Measurements from ENCODE around the gene LILRA5. TPM values are rescaled to one million over a fixed set of nuclear protein-coding genes. Genes with fewer than 3 reads are reported as not detected.
"Not testable (repeated sequence)": the region's sequence is repeated elsewhere in the genome, so short reads cannot be mapped to it uniquely, and the experiment has no call there.

Gene LILRA5
- total RNA-seq, 2 donors from 2014 or later = 1.1 to 3.5 TPM

DNA sequence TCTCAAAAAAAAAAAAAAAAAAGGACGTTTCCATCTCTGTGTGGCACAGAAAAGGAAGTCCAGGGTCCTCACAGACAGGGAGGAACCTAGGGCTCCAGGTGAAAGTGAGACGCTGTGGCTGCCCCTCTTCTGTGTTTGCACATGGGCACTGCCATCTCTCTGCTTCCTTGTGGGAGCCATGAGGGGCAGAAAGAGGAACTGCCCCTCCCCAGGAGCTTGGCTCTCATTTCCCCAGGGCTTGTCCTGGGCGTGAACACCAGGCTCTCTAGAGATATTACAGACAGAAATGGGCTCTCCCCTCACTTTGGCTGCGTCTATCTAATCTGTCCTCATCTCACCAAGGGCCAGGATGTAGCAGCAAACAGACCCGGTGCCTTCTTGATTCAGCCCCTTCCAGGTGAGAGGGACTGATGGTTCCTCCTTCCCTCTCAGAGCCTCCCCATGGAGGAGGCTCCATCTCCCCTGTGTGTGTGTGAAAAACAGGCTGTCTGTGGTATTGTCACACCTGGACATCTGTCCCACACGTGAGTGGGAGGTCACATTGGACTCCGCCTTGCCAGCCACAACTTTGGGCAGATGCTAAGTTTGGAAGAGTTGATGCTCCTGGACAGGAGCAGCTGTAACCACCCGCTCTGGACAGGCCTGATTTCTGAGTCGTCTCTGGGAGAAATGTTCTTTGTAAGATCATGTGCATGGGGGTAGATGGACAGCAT is 26.8 kb upstream of the LILRA5 start:
- H3K9me3 ChIP-seq (ENCODE audit: control insufficient read depth, low read length, poor library complexity, severe bottlenecking) = no peaks in the 10 kb centered on the region
- ATAC-seq (peak; percentile 21), DNase-seq (no peak)
- H3K4me1 Mint-ChIP-seq = peaks cover 9% of the 10 kb centered on the region
- H3K36me3 Mint-ChIP-seq (ENCODE audit: low read depth) = no peaks in the 10 kb centered on the region
- H3K27me3 Mint-ChIP-seq = peaks cover 29% of the 10 kb centered on the region
- H3K4me3 Mint-ChIP-seq = no peak overlapping the region
- peak overlapping the region; percentile 27 for H3K27ac Mint-ChIP-seq

GRCh38 chr19:54338521-54338920 is 25.6 kb upstream of the LILRA5 start:
- DNase-seq = no peak
- H3K9me3 ChIP-seq (ENCODE audit: control insufficient read depth, low read length, poor library complexity, severe bottlenecking) = no peaks in the 10 kb centered on the region
- Mint-ChIP-seq H3K4me3 (no peak overlapping the region), H3K27ac (no peak overlapping the region), H3K27me3 (peaks cover 31% of the 10 kb centered on the region), H3K4me1 (peaks cover 9% of the 10 kb centered on the region), H3K36me3 (ENCODE audit: low read depth) (no peaks in the 10 kb centered on the region)
- no peak for ATAC-seq

GRCh38 chr19:54337858-54338230 is 24.9 kb upstream of the LILRA5 start:
- Mint-ChIP-seq H3K4me3 (no peak overlapping the region), H3K27ac (no peak overlapping the region), H3K27me3 (peaks cover 33% of the 10 kb centered on the region)

DNA sequence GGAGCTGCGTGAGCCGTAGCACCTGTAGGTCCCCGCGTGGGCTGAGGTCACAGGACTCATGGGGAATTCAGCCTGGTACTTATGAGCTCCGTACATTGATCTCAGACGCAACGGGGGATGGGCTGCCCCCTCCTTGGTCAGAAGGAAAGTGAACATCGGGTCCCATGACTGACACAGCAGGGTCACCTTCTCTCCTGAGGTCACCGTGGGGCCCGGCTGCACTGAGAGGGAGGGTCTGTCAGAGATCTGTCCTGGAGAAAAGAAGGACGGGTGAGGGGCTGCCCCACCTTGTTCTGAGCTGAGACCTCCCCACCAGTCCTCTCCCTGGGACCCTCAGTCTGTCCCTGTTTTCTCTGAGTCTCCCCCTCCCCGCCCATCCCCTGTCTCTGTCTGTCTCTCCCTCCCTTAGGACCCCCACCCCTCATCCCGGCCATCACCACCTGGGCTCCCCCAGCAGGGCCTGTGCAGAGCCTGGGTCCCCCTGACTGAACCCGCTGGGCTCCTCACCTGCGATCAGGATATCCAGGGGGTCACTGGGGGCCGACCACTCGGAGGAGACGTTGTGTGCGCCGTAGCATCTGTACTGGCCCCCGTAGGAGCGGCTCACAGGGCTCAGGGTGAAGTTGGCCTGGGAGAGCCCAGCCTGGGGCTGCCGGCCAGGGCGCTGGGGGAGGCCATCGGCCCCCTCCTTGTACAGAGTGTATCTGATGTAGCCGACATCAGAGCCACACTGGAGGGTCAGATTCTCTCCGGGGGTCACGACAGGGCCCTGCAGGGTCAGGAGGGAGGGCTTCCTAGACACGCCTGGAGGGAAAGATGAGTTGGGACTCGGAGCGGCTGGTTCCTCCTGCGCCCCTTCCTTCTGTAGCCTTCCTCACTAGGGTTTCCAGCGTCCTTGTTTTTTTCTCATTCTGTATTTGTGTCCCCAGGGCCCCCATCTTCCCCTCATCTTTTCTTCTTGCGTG is 24.2 kb upstream of the LILRA5 start:
- peaks cover 10% of the 10 kb centered on the region for H3K4me1 Mint-ChIP-seq
- H3K36me3 Mint-ChIP-seq (ENCODE audit: low read depth) = no peaks in the 10 kb centered on the region
- ATAC-seq (no peak), DNase-seq (no peak)
- H3K27me3 Mint-ChIP-seq = peaks cover 36% of the 10 kb centered on the region
- no peaks in the 10 kb centered on the region for H3K9me3 ChIP-seq (ENCODE audit: control insufficient read depth, low read length, poor library complexity, severe bottlenecking)
- H3K27ac Mint-ChIP-seq = no peak overlapping the region
- no peak overlapping the region for H3K4me3 Mint-ChIP-seq

More at GRCh38 chr19:54337858-54338230, 24.9 kb upstream of the LILRA5 start:
- DNase-seq (no peak), ATAC-seq (no peak)
- no peaks in the 10 kb centered on the region for H3K36me3 Mint-ChIP-seq (ENCODE audit: low read depth)
- H3K4me1 Mint-ChIP-seq = peaks cover 11% of the 10 kb centered on the region
- no peaks in the 10 kb centered on the region for H3K9me3 ChIP-seq (ENCODE audit: control insufficient read depth, low read length, poor library complexity, severe bottlenecking)

DNA sequence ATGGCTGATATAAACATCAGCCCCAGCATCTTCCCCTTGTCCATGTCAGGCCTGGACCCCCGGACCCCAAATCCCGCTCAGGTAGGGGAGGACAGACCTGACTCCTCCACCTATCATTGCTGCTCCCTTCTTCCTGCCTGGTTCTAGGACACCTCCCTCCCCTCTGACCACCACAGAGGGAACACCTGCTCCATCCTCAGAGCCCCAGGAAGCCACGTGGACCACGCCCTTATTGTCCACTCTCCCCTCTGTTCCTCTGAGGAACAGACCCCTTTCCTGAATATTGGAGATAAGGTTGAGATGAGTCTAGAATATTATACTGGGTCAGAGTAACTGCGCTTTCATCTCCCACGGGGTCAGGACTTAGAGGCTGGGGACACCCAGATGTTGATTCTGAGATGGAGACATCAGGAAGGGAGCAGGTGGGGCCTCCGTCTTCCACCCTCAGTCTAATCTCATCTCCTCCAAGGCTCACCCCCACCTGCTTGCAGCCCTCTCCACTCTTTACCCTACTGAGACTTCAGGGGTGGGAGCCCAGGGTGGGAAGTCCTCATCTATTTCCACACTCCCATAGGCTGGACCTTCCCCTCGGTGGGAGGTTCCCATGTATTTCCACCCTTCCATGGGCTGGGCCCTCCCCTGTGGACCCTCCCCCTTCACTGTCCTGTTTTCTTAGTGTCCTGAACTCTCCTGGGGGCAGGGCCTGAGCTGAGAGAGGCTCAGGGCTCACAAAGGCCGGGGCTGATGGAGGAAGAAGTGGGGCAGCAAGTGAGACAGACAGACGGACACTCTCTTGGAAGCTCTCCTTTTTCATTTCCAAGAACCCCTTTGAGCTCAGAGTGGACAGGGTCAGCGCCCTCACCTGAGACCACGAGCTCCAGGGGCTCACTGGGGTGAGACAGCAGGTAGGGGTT is 23.3 kb upstream of the LILRA5 start:
- peaks cover 36% of the 10 kb centered on the region for H3K27me3 Mint-ChIP-seq
- H3K4me3 Mint-ChIP-seq = no peak overlapping the region
- no peaks in the 10 kb centered on the region for H3K9me3 ChIP-seq (ENCODE audit: control insufficient read depth, low read length, poor library complexity, severe bottlenecking)
- no peak for DNase-seq
- H3K27ac Mint-ChIP-seq = peak overlapping the region; percentile 57
- no peaks in the 10 kb centered on the region for H3K36me3 Mint-ChIP-seq (ENCODE audit: low read depth)
- no peak for ATAC-seq
- H3K4me1 Mint-ChIP-seq = peaks cover 9% of the 10 kb centered on the region

- H3K4me1 Mint-ChIP-seq = peaks cover 9% of the 10 kb centered on the region
- no peaks in the 10 kb centered on the region for H3K9me3 ChIP-seq (ENCODE audit: control insufficient read depth, low read length, poor library complexity, severe bottlenecking)
- no peak for ATAC-seq
- no peak overlapping the region for H3K4me3 Mint-ChIP-seq
- H3K27me3 Mint-ChIP-seq = peaks cover 36% of the 10 kb centered on the region
- H3K36me3 Mint-ChIP-seq (ENCODE audit: low read depth) = no peaks in the 10 kb centered on the region
- no peak overlapping the region for H3K27ac Mint-ChIP-seq
- DNase-seq = no peak
Measured at GRCh38 chr19:54335164-54335563, 22.2 kb upstream of the LILRA5 start.

- no peaks in the 10 kb centered on the region for H3K9me3 ChIP-seq (ENCODE audit: control insufficient read depth, low read length, poor library complexity, severe bottlenecking)
- Mint-ChIP-seq H3K27ac (no peak overlapping the region), H3K27me3 (peaks cover 23% of the 10 kb centered on the region), H3K4me3 (no peak overlapping the region), H3K4me1 (peaks cover 2% of the 10 kb centered on the region), H3K36me3 (ENCODE audit: low read depth) (no peaks in the 10 kb centered on the region)
- no peak for ATAC-seq
- no peak for DNase-seq
Measured at GRCh38 chr19:54333586-54334298, 20.8 kb upstream of the LILRA5 start.

DNA sequence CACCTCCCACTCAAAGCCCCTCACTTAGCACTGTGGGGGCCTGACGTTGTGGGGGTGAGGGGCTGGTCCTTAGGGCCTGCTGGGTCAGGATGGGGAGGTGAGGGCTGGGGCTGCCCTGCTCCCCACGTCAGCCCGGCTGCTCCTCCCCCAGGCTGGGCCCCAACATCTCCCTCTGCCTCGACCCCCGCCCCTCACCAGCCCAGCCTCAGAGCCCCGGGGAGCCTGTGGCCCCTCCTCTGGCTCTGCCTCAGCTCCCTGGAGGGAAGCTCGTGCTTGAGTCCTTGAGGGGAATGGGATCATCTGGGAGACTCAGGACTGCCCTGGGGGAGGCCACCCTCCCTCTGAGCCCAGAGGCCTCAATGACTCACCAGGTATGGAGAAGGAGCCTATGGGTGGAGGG is 19.2 kb upstream of the LILRA5 start:
- Mint-ChIP-seq H3K27ac (no peak overlapping the region), H3K36me3 (ENCODE audit: low read depth) (no peaks in the 10 kb centered on the region), H3K4me1 (peaks cover 6% of the 10 kb centered on the region), H3K4me3 (no peak overlapping the region), H3K27me3 (peaks cover 17% of the 10 kb centered on the region)
- no peaks in the 10 kb centered on the region for H3K9me3 ChIP-seq (ENCODE audit: control insufficient read depth, low read length, poor library complexity, severe bottlenecking)
- no peak for ATAC-seq
- no peak for DNase-seq

DNA sequence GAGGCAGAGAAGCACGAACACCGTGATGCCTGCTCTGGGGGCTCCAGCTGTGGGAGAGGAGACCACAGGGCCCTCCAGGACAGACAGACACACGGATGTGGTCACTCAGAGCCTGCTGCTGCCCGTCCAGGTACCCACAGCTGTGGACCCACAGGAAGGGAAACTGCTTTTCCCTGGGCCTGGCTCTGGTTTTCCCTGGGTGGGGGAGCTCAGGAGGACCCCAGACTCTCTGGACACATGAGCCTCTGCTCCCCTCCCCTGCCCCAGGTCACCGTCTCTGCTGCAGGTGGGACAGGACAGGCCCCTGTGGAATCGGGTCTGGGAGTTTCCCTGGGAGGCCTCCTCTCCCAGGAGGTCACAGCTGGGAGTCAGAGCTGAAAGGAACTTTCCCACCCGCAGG is 18.7 kb upstream of the LILRA5 start:
- H3K27me3 Mint-ChIP-seq = peaks cover 17% of the 10 kb centered on the region
- ATAC-seq = no peak

GRCh38 chr19:54329476-54330165 is 16.7 kb upstream of the LILRA5 start:
- Mint-ChIP-seq H3K4me1 (peaks cover 11% of the 10 kb centered on the region), H3K4me3 (no peak overlapping the region), H3K27me3 (peaks cover 23% of the 10 kb centered on the region), H3K27ac (no peak overlapping the region), H3K36me3 (ENCODE audit: low read depth) (no peaks in the 10 kb centered on the region)
- DNase-seq (no peak), ATAC-seq (no peak)
- H3K9me3 ChIP-seq (ENCODE audit: control insufficient read depth, low read length, poor library complexity, severe bottlenecking) = no peaks in the 10 kb centered on the region

More for the DNA sequence above, 18.7 kb upstream of the LILRA5 start:
- no peaks in the 10 kb centered on the region for H3K9me3 ChIP-seq (ENCODE audit: control insufficient read depth, low read length, poor library complexity, severe bottlenecking)
- H3K4me3 Mint-ChIP-seq = no peak overlapping the region
- peaks cover 7% of the 10 kb centered on the region for H3K4me1 Mint-ChIP-seq
- no peak for DNase-seq
- no peak overlapping the region for H3K27ac Mint-ChIP-seq
- H3K36me3 Mint-ChIP-seq (ENCODE audit: low read depth) = no peaks in the 10 kb centered on the region

DNA sequence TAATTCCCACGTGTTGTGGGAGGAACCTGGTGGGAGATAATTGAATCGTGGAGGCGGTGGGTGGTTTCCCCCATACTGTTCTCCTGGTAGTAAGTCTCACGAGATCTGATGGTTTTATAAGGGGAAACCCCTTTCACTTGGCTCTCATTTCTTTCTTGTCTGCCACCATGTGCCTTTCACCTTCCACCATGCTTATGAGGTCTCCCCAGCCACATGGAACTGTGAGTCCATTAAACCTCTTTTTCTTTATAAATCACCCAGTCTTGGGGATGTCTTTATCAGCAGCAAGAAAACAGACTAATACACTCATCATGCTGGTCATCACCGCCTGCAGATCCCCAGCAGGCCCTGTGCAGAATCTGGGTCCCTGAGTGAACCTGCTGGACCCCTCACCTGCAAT is 15.8 kb upstream of the LILRA5 start:
- peaks cover 19% of the 10 kb centered on the region for H3K27me3 Mint-ChIP-seq
- not testable (repeated sequence) for H3K27ac Mint-ChIP-seq; ATAC-seq; DNase-seq; H3K9me3 ChIP-seq (ENCODE audit: control insufficient read depth, low read length, poor library complexity, severe bottlenecking); H3K36me3 Mint-ChIP-seq (ENCODE audit: low read depth); H3K4me3 Mint-ChIP-seq
- H3K4me1 Mint-ChIP-seq = peaks cover 11% of the 10 kb centered on the region

DNA sequence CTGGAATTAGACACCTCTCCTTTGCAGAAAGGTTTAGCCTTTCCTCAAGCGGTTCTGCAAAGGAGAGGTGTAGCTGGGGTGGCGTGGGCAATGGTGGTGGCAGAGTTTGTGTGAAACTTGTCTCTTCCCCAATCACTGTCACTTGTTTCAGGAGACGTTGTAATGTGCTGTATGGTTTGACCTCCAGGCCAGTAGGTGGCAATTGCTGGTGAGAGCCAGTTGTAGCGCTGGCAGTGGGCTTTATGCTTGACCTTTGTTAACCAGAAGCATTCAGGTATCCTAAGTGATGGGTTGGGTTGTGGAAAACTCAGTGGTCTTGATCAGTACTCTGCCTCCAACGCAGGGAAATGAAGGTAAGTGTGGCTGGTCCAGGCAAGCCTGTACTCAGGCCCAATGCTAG is 12.7 kb upstream of the LILRA5 start:
- Mint-ChIP-seq H3K27me3 (peaks cover 26% of the 10 kb centered on the region), H3K36me3 (ENCODE audit: low read depth) (no peaks in the 10 kb centered on the region), H3K4me3 (no peak overlapping the region), H3K4me1 (peaks cover 9% of the 10 kb centered on the region), H3K27ac (no peak overlapping the region)
- no peaks in the 10 kb centered on the region for H3K9me3 ChIP-seq (ENCODE audit: control insufficient read depth, low read length, poor library complexity, severe bottlenecking)
- DNase-seq (no peak), ATAC-seq (no peak)

Measured in T-helper 17 cell (primary cell).